Measurements from ENCODE around the gene CLTC. TPM values are rescaled to one million over a fixed set of nuclear protein-coding genes. Genes with fewer than 3 reads are reported as not detected.

Gene CLTC
- total and polyA plus RNA-seq, 2 experiments from 2014 or later: 107 to 344 TPM

- Histone ChIP-seq H4K20me1 (replicated peaks; ENCODE audit: insufficient read depth) (0 out of 2 replicates have a peak, but pooled peaks cover 3% of the 10 kb centered on the region), H3K4me2 (no peak overlapping the region), H3K27me3 (ENCODE audit: insufficient read depth) (no peaks in the 10 kb centered on the region), H3K79me2 (replicated peaks; ENCODE audit: insufficient read depth) (peaks cover 10% of the 10 kb centered on the region; the same call in 1 of the 2 replicates), H3K36me3 (ENCODE audit: insufficient read depth) (peaks cover 5% of the 10 kb centered on the region; the same call in 1 of the 2 replicates), H3K4me1 (ENCODE audit: insufficient read depth) (no peaks in the 10 kb centered on the region), H3K4me3 (no peak overlapping the region), H3K9me2 (ENCODE audit: insufficient read depth) (no peaks in the 10 kb centered on the region), H2AFZ (no peak overlapping the region), H3F3A (replicated peaks; ENCODE audit: low read depth) (no peaks in the 10 kb centered on the region), H3K27ac (ENCODE audit: low read depth) (no peak overlapping the region)
- H3K36me3 Mint-ChIP-seq (ENCODE audit: low read depth): peaks cover 4% of the 10 kb centered on the region; the same call in 2 of the 3 replicates
- ATAC-seq: no peak
- no peaks in the 10 kb centered on the region for H3K27me3 Mint-ChIP-seq (ENCODE audit: insufficient read depth, low read depth, poor library complexity)
- no peak overlapping the region for H3K4me3 Mint-ChIP-seq
- DNase-seq (ENCODE audit: low spot score): no peak
- no peak overlapping the region for H3K27ac Mint-ChIP-seq
- TF ChIP-seq EZH2 (IDR thresholded peaks at IDR 0.05; ENCODE audit: low read depth, unreplicated experiment) (no peak), CTCF (conservative IDR thresholded peaks at IDR 0.05; ENCODE audit: low read depth in 2 of 2) (0 out of 4 replicates have a peak, but pooled peaks of 1 of the 2 experiments have one; percentile 4)
- H3K4me1 Mint-ChIP-seq: no peaks in the 10 kb centered on the region
- no peaks in the 10 kb centered on the region for H3K9me3 Mint-ChIP-seq
These were observed 114.5 kb downstream of the CLTC start for GRCh38 chr17:59734226-59734625.

GRCh38 chr17:59737324-59737723, 117.6 kb downstream of the CLTC start:
- no peaks in the 10 kb centered on the region for H3K27me3 ChIP-seq (ENCODE audit: insufficient read depth)
- no peaks in the 10 kb centered on the region for H3K9me2 ChIP-seq (ENCODE audit: insufficient read depth)
- peaks cover 5% of the 10 kb centered on the region; the same call in 1 of the 2 replicates for H3K36me3 ChIP-seq (ENCODE audit: insufficient read depth)
- DNase-seq (ENCODE audit: low spot score): no peak
- no peaks in the 10 kb centered on the region for H3K27me3 Mint-ChIP-seq (ENCODE audit: insufficient read depth, low read depth, poor library complexity)
- no peak overlapping the region for H3K27ac Mint-ChIP-seq
- H3K4me3 ChIP-seq: no peak overlapping the region
- H3K4me3 Mint-ChIP-seq: no peak overlapping the region
- peaks cover 12% of the 10 kb centered on the region for H3K36me3 Mint-ChIP-seq (ENCODE audit: low read depth)
- H4K20me1 ChIP-seq (replicated peaks; ENCODE audit: insufficient read depth): 0 out of 2 replicates have a peak, but pooled peaks cover 3% of the 10 kb centered on the region
- no peak overlapping the region for H3K4me2 ChIP-seq
- H3K79me2 ChIP-seq (replicated peaks; ENCODE audit: insufficient read depth): no peaks in the 10 kb centered on the region
- 0 out of 2 replicates have a peak overlapping the region, but pooled peaks have one; percentile 4 for H3K27ac ChIP-seq (ENCODE audit: low read depth)
- no peak overlapping the region for H2AFZ ChIP-seq
- H3F3A ChIP-seq (replicated peaks; ENCODE audit: low read depth): no peaks in the 10 kb centered on the region
- no peak for ATAC-seq
- H3K9me3 Mint-ChIP-seq: 0 out of 3 replicates have a peak, but pooled peaks cover 3% of the 10 kb centered on the region
- H3K4me1 Mint-ChIP-seq: no peaks in the 10 kb centered on the region
- no peaks in the 10 kb centered on the region for H3K4me1 ChIP-seq (ENCODE audit: insufficient read depth)
- TF ChIP-seq ZNF331 (CRISPR knock-in tag; IDR thresholded peaks at IDR 0.05; ENCODE audit: low read depth): no peak
- TF ChIP-seq CTCF (conservative IDR thresholded peaks at IDR 0.05; ENCODE audit: low read depth in 2 of 2): no peak
- no peak for TF ChIP-seq CREB1 (CRISPR knock-in tag; IDR thresholded peaks at IDR 0.05; ENCODE audit: low read depth)
- no peak for TF ChIP-seq STAT1 (IDR thresholded peaks at IDR 0.05; ENCODE audit: unreplicated experiment)
- TF ChIP-seq EZH2phosphoT487 (IDR thresholded peaks at IDR 0.05; ENCODE audit: unreplicated experiment): no peak
- TF ChIP-seq EZH2 (IDR thresholded peaks at IDR 0.05; ENCODE audit: low read depth, unreplicated experiment): no peak
- no peak for TF ChIP-seq REST (IDR thresholded peaks at IDR 0.05; ENCODE audit: unreplicated experiment)
- no peak for TF ChIP-seq ZNF114 (CRISPR knock-in tag; IDR thresholded peaks at IDR 0.05)
